NCI-H1436 treated with DMSO at 0.1 percent for 48 hours (cell line): ENCODE data around the gene PLXDC2.

Experiments
- DNase-seq: peaks from one replicate; lab custom pipeline; 2025; lab: John Stamatoyannopoulos, UW

PLXDC2 gene

DNA sequence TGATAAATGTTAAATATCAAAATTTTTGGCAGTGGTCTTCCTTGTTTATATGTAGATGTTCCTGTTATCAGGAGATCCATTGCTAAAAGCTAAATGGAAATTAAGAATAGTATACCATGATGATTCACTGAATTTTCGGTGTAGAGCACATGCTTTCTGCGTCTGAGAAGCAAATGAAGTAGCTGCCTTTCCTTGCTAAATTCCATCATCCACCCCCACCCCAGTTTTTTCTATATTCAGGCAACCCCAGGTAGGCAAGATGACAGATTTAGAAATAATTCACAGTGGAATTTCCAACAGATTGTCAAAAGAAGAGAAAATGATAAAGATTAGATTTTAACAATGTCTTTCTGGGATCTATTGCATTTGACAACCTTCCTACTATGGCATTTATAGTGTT lies 231.9 kb downstream of the PLXDC2 start:
- DNase-seq: no peak

DNA sequence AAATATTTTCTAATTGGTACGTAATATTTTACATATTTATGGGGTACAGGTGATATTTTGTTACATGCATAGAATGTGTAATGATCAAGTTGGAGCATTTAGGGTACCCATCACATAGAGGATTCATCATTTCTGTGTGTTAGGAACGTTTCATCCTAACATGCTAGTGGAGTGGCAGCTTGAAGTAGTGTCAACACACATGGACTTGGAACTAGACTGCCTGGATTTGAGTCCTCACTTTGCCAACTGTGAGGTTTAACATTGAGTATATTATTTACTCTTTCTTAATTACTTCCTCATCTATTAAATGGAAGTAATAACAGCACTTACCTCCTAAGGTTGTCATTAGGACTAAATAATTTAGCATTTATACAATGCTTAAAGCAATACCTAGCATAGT lies 241.9 kb downstream of the PLXDC2 start:
- DNase-seq: no peak

DNA sequence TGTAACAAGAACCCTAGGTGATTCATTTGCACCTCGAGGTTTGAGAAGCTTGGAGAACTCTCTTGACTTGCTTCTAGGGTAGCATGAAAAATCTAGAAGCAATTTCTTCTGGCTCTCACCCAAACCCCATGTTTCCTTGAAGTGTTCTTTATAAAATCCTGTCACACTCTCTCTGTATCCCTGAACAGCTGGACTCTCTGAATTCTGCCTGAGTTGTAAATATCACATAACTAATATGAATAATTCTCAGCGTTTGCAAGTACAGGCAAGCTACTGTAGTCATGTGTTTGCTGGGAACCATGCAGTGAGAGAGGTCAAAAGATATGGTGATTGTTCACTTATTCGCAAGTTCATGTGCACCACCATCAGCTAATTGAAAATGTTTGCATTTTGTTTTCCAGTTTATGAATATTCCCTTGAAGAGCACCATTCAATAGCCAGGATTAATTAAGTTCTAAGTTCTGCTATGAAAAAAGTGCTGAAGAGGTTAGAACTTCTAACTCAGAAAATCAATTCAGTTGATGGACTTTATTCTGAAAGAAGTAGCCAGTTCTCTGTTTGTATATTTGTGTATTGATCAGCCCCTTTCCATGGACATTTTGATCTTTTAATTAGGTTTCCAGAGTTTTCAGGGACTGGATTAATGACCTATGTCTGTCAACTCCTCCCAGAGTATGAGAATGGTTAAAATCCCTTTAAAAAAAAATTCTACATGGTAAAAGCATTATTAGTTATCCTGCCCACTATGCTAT lies 243.0 kb downstream of the PLXDC2 start:
- DNase-seq: no peak

DNA sequence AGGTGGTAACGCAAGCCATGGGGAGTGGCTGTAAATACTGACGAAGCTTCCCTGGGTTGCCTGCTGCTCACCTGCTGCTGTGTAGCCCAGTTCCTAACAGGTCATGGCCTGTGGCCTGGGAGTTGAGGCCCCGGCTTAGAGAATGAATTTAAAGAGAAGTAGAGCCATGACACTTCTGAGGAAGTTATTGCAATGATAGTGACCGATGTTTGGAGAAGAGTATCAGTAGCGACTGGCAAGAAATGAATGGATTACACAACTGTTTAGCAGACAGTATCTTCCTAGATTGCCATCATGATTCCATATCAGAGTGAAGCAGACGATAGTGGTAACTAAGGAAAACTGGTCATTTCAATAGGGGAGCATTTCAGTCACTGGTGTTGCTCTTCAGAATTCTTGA lies 249.6 kb downstream of the PLXDC2 start:
- no peak for DNase-seq

DNA sequence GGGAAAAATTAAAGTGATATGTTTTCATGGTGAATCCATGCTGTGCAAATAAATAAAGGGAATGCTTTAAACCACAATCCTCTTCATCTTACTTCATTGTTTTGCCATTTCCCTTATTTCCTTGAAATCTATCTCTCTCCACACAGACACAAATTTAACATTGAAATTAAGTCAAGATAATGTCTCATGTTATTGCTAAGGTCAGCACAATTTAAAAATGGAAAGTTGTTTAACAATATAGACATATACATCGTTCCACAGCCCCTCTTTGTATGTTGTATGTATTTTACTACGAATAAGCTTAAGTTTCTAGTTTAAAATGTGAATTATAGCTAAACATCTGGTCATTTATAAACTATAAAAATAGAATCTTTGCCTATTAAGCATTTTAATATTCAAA lies 256.9 kb downstream of the PLXDC2 start:
- DNase-seq: no peak

DNA sequence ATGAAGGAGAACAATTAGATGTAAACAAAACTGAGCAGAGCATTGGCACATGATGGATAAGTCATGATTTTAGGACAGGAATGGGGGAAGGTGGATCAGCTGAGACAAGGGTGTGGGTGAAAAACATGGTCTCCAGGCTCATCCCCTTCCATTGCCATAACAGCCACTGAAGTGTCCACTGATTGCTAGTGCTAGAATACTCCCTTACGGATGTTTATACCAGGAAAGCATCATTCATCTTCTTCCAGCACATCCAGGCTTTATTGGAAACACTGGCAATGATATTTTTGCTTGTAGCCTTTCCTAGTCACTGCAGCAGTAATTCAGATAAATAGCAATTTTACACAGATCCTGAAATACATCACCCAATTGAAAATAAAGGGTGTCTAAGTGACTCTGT lies 259.5 kb downstream of the PLXDC2 start:
- no peak for DNase-seq

DNA sequence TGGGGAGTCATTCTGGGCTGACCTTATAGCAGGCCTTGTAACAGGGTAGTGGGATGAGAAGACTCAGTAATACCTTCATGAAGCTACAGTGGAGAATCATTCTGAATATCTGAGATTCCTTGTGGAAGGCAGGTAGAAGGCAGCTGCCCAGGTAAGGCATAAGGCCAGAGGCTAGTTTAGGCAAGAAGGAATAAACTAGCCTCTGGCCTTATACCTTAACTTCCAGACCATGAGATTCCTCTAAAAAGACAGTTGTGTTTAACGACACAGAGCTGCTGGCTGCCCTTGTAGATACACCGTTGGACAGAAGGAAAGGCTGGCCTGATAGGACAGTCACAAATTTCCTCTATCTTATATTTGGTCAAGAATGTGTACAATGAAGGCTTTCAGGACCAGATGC lies 268.2 kb downstream of the PLXDC2 start:
- DNase-seq: no peak

DNA sequence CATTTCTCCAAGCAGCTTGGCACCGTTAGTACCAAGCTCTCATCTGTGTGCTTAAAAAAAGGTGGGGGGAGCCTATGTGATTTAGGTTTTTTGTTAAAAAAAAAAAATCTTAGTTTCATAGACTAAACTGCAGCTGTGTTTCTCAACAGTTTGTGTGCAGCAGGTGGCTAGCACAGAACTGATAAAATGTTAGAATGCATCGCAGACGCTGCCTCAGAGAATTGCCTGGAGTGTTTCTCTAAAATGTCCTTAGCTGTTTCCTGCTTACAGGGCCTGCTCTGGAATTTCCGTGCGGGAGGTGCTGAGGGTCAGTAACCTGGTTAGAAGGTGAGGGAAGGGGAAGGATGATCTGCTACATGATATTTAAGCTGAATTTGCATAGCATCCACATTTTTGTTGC lies 268.9 kb downstream of the PLXDC2 start:
- DNase-seq: no peak

DNA sequence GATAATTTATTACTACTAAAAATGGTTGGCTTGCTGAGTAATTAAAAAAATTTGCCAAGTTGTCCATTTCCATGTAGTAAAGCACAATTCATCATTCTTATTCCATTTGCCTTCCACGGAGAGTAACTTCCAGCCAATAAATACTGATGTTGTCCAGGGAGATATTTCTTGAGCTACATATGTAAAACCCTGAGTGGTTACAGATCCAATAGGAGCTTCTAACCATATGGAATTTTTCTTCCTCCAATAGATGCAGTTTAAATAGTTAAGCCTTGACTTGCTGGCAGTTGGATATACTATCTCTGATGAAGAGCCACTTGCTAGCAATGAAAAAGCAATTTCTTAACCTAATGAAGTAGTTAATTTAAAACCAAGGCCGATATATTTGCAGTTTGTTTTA lies 271.1 kb downstream of the PLXDC2 start:
- no peak for DNase-seq

DNA sequence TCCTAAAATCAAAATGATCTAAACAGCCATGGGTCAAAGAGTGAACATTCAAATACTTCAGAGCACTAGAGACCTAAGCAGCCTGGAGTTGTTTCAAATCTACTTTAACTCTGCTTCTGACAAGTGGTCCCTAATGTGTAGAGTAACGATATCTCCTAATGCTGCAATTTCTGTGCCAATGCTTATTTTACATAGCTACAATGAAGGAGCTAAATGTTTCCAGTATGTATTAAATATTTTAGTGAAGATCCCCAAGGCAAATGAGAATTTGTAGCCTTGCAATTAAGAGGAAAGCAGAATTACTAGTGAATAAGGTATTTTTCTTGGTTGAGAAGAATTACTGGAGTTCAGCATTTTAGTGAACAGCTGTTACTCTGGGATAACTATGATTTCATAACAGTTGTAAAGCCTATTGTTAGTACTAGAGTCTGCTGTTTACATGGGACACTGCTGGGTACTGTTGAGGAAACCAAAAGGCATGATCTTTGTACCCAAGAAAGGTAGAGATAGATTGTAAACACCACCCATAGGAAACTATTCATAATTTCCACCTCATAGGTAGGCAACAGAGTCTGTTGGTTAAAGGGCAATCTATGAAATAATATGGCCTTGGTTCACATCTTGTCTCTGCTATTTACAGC lies 271.9 kb downstream of the PLXDC2 start:
- DNase-seq: no peak

DNA sequence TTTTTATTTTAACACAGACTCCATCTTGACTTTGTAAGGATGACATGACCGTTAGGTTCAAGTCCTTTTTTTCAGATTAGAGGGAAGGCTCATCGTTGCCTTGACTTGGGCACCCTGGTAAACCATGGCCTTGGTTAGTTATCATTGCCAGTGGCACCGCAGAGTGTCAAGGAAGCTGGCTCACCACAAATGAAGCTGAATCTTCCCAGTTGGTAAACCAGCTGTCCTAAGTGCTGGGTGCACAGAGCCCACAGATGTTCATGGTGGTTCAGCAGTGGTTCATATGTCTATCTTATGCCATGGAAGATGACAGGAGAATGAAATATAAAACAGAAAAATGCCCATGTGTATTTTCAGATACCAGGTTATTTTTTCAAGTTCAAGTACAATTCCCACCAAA lies 273.6 kb downstream of the PLXDC2 start:
- no peak for DNase-seq

DNA sequence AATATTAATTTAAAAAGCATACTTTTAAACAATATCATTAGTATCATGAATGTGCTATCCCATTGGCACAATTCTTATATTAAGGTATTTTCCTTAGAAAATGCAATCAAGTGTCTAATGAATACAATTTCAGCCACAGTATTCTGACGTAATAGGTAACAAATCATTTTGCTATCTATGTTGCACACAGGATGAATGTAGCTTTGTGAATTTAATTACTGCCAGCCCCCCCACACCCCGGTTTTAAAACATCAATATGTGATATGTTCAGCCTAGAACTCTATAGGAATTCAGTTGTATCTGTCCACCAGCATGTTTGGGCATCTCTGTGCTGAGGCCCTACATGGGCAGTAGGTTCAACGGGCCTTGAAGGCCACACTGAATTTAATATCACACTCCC lies 274.6 kb downstream of the PLXDC2 start:
- DNase-seq: no peak

DNA sequence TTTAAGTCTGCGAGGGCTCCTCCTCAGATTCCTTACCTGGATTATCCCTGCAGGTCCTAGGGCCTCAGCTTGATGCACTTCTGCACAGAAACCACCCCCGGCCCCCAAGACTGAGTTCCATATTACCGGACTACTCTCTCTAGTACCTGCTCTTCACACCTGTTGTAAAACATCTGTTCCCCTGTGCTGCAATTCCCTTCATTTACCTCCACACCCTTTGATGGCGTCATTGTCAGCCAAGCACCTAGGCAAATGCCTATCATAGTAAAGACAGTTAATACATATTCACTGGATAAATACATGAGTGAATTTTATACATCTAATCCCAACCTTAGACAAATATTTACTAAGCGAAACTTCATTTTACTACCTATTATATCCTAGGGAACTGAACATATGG lies 275.5 kb downstream of the PLXDC2 start:
- no peak for DNase-seq

DNA sequence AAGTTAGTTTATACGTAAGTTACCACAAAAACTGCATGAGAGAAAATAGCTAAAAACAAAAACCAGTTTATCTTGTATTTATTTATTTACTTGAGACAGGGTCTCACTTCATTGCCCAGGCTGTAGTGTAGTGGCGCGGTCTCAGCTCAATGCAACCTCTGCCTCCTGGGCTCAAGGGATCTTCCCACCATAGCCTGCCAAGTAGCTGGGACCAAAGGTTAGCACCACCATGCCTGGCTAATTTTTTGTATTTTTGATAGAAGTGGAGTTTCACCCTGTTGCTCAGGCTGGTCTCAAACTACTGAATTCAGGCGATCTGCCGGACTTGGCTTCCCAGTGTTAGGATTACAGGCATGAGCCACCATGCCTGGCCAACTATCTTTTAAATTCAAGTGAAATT lies 277.4 kb downstream of the PLXDC2 start:
- DNase-seq: no peak

DNA sequence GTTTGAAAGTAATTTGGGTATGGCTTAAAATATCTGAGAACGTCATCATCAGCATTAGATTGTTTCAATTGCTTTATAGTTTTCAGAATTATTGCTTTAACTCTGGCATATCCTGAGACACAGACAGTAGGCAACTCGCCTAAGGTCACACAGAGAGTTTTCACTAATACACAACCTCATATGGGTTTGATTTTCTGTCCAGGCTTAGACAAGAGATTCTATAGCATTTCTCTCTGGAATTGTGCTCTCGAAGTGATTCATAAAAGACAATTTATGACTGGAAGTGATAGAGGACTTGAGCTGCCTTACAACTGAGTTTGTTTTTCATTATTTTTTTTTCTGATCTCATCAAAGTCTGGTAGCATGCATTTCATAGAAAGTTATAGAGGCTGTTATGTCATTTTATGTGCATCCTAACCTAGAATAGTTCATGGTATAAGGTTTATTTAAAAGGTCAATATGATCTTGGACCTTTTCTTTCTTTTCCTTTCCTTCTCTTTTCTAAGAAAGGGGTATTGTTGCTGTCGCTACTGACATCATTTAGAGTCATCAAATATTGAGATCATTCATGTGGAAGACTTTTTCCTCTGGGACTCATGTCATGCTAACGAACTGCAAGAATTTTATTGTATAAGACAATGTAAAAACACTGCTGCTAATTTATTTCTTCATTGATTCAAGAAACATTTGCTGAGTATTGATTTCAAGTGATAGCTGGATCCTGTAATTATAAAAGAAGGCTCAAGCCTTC lies 278.2 kb downstream of the PLXDC2 start:
- DNase-seq: no peak

DNA sequence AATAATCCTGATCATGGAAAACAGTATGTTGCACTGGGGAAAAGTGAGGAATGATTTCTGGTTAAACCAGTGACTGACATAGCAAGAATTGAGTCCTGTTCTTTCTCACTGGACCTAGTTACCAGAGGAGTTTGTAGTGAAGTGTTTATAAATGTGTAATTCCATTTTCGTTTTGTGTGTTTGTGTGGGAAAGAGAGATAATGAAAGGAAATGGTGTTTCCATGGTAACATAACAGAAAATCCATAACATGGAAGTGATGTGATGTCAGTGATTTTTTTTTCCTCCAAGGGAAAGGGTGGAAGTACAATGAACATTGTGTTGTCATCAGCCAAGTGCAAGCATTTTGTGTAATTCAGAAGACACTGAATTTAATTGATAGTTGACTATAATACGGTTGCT lies 283.9 kb downstream of the PLXDC2 start:
- no peak for DNase-seq

DNA sequence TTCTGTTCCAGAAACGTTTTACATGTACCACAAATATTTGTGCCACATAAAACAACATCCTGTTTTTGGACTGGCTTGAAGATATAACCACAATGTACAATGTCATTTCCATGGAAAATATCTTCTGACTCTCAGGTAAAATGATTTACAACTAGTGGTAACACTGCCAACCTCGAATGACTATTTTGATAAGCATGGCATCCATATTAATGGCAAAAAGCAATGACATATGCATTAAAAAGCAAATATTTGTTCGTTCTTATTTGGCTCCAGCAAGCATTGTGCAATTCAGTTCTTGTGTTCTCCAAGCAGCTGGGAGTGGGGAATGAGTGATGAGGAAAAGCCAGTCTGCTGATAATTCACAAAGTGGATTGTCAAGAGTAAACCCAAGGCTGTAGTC lies 289.0 kb downstream of the PLXDC2 start:
- DNase-seq: no peak

DNA sequence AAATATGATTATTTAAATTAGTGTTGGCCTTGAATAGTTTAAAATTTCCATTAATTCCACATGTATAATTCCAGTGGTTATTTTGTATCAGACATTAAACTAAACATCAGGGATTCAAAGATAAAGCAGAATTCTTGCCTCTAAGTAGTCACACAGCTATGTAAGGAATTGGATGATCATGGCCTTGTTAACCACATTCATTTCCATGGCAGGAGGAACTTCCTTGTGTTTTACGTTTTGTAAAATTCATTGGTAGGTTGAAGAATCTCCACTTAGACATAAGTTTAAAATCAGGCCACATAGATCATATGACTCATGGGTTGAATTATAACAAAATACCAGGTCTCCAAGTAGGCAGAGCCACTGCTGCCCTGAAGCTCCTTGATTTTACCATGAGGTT lies 289.7 kb downstream of the PLXDC2 start:
- no peak for DNase-seq

DNA sequence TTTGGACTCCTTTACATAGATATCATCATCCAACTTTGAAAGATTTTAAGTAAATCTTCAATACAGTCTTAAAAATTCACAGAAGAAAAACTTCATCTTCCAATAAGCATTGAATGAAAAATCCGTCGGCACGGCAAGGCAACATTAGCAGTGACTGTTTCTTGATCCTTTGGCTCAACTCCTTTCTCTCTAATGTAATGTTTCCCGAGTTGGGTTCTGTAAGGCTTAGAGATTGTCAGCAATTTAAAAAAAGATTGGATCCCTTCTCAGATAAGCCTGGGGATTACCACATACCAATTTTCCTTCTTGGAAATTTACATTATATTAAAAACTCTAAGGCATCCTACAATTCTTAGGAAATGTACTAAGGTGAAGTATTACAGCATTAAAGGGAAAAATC lies 291.8 kb downstream of the PLXDC2 start:
- no peak for DNase-seq

DNA sequence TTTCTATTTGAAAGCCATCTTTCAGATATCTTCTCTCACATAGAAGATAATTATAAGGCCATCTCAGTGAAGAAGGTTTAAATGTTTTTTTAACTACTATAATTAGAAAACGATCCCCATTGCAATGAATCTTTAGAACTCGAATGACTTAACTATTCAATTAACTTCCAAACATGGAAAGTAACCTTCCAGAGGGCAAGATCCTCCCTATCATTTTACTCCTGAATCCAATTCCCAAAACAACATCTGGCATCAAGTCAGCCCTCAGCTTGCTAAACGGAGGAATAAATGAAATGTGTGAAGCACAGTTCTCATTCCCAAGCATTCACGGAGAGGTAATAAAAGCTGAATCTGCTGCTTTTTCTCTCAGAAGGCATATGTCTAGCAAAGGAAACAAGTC lies 293.4 kb downstream of the PLXDC2 start:
- DNase-seq: no peak

DNA sequence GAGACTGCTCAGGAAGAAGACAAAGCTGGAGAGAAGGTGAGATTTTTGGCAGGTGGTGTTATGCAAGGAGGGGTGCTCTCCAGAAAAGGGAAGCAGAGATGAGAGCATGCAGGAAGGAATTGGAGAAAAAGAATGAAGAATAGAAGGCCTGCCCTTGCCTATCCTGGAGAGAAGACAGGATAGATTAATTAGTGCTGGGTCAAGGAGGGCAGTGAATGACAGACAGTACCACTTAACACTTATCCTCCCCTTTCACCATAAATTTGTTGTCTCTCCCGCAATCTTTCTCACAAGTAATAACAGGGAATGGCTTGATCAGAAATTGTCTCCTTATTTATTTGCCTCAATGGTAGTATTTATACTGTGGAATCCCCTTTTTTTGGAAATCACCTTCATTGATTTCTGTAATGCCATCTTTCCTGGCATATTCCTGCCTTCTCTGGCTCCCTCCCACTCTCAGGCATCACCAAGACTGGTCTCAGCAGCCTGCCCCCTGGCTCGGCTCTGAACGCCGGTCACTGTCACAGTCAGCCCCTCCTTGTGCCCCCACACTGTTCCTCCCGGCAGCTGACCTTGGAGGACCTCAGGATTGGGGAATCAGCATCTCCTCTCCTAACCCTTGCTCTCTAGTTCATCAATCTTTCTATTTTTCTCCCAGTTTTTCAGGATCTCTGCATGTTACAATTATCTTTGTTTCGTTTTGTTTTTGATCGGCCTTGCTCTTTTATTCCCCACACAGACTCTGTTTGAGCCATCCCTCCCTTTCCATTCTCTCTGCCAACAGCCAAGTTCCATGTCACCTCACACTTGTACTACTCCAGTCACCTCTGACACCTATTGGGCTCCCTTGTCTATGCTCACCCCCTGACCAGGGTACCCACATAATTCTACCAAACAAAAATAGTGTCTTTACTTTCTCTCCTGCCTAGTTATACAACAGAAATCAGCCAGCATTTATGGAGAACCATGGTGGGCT lies 294.2 kb downstream of the PLXDC2 start:
- no peak for DNase-seq

DNA sequence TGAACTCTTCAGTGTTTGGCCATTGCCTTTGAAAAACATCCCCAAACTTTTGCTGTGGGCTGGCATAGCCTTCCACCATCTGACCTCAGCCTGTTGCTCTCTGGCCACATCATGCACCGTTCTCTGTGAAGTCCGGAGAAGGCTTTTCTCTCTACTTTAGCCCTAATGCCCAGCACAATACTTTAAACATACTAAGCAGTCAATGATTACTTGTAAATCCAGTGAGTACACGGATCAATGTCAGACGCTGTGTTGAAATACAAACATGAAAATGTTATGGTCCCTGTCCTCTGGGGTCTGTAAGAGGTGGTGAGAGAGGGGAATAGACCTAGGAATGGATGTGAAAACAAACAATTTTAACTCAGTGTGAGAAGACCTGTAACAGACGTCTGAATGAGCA lies 297.9 kb downstream of the PLXDC2 start:
- no peak for DNase-seq
